Muscle of arm (tissue), 12 donors: ENCODE measurements around the gene CAMK4. TPM values are rescaled to one million over a fixed set of nuclear protein-coding genes. Genes with fewer than 3 reads are reported as not detected.
A peak's percentile ranks its signal among the peaks of the same experiment; 100 is the strongest.
"Not testable (repeated sequence)": the region's sequence is repeated elsewhere in the genome, so short reads cannot be mapped to it uniquely, and the experiment has no call there.

Experiments
- DNase-seq: peaks from one replicate; pipeline ENCODE4 v3.0.0-alpha.2; 2013
- polyA plus RNA-seq, 12 donors: library from polyadenylated mRNA; unstranded; fragments of 120-200 nt; gene quantifications; one replicate each; pipeline ENCODE4 v1.2.1, GENCODE V29; 2013; ENCODE audit not compliant: insufficient read length in 12 of 12

CAMK4 gene
- polyA plus RNA-seq, 12 donors, result 4.2 to 16.8 (median 5.5) TPM; not detected in 1

DNA sequence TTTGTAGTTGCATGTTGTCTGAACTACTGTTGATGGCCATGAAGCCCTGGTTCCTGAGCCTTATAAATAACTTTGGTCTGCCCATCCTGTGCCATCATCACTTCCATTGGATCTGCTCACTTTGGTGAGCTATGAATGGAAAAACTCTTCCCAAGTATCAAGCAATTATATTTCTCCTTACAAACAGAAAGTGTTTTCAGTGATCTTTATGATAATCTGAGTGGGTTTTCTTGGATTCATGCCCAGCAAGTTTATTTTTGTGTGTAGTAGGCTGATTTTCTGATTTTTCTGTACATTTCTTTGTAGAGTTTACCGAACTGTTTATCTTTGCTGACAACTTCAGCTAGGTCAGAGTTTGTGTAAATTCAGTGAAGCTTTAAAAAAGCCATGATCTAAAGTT, 31.0 kb downstream of the CAMK4 start:
- DNase-seq, result no peak

DNA sequence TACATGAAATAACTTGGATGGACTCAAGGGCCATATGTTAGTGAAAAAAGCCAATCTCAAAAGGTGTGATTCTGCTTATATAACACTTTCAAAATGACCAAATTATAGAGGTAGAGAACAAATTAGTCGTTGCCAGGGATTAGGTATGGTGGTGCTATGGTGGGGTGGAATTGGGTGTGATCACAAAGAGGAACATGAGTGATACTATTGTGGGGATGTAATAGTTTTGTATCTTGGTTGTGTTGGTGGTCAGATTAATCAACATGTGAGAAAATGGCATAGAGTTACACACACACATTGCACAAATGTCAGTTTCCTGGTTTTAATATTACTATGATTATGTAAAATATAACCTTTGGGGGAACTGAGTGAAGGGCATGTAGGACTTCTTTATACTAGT, 31.9 kb downstream of the CAMK4 start:
- no peak for DNase-seq

DNA sequence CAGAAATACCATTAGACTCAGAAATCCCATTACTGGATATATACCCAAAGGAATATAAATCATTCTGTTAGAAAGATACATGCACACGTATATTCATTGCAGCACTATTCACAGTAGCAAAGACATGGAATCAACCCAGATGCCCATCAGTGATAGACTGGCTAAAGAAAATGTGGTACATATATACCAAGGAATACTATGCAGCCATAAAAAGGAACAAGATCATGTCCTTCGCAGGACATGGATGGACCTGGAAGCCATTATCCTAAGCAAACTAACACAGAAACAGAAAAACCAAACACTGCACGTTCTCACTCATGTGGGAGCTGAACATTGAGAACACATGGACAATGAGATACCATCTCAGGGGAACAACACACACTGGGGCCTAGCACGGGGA, 33.4 kb downstream of the CAMK4 start:
- DNase-seq, result not testable (repeated sequence)

DNA sequence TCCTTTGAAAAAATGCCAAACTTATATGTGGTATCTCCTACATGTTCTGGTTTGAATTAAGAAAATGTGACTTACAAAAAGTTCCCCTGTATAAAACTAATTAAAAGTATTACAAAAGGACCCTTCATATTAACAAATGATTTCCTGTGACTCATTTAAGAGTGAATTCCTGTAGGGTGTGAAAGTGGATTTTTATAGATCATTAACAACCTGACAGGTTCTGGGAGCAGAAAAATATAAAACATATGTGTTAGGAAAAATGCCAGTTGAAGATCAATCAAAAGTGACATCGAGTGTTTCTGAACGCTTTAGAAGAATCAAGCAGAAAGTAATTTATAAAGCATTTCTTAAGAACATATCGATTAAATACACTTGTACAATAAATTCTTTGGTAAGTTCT, 35.5 kb downstream of the CAMK4 start:
- no peak for DNase-seq

- DNase-seq, result no peak
Observed at GRCh38 chr5:111261610-111262009, 37.4 kb downstream of the CAMK4 start.

- DNase-seq, result no peak
Observed at GRCh38 chr5:111262153-111262552, 38.0 kb downstream of the CAMK4 start.

- no peak for DNase-seq
Observed at GRCh38 chr5:111262815-111263214, 38.6 kb downstream of the CAMK4 start.

DNA sequence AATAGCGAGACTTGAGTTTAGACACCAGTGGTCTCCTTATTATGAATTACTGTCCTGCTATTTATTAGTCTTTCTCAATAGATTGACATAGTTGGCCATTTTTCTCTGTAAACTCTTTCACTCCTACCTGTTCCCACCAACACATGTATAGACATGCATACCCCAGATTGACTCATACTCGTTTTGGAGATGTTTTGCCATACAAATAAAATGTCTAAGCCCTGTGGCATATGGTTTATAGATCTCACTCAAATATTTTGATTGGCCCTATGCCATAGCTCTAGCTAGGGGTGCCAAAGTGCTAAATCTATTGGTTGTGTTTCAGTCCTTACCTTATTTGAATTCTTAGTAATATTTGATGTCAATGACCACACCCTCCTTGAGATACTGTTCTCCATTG, 42.3 kb downstream of the CAMK4 start:
- DNase-seq, result no peak

DNA sequence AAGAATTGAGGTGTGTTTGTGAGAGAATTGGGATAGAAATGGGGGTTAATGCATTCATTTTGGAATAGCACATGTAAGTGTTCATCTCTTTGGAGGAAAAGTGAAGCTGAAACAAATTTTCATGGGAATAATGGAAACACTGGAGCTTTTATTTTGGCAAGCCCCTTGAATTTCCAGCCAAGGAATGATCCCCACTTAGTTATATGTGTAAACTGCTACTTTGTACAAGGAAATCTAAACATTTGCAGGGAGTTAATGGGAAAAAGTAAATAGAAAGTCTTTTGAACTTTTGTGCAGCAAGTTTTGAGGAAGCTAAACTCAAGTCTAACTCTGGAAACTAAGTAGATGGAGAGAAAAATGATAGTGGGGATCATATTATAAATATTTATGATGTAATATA, 44.1 kb downstream of the CAMK4 start:
- DNase-seq, result no peak

- no peak for DNase-seq
Observed at GRCh38 chr5:111271885-111272284, 47.7 kb downstream of the CAMK4 start.

GRCh38 chr5:111277061-111277460, 52.9 kb downstream of the CAMK4 start:
- no peak for DNase-seq

DNA sequence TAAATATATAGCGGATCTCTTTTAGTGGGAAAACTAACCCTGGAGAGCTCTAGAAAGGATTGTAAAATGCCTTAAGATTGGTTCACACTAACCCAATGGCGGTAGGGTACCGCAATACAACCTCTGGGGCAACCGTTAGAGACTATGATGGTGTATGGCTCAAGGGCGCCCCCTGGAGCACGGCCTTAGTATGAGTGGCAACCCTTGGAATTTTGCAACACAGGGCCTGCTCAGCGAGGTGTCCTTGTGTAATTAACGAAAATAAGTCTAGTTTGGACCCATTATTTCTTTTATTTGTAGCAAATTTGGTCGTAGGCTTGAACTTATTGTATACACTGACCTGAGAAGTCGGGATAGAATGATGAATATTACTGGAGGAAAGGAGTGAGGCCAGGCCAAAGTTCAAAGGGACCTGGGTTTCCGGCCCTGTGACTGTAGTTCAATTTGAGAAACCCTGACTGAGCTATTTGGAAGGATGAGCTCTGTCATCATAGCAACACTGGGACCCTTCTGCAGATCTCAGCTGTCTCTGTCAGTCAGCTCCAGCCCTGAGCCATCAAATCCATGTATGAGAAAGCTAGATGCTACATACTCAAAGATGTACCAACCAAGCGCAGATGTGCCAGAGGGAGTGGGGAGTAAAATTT, 54.8 kb downstream of the CAMK4 start:
- DNase-seq, result no peak

DNA sequence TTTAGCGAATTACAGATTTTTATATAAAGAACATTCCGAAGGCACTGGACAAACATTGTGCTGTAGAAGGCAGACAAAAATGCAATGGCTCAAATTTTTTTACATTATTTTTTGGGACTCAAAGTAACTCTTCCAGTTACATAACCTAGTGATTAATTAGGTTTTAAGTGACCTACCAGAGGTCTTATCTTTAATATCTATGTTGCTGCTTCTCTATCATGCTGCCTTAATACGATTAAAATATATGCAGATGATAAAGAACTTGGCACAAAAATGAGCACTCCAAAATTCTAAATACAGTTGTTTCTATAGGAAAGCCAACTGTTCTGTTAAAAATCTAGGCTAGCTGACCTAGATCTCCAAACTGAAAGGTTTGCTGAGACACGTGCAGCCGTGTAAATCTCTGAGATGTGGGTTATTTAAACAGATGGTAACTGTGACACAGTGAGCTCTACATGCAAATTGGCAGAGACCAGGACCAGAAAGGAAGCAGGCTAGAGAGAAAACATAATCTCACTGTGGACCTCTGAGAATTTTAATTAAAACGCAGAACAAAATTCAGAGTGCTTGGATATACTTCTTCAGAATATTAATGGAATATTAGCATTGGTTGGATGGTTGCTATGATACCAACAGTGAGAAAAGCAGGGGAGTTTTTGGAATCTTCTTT, 56.2 kb downstream of the CAMK4 start:
- DNase-seq, result peak; percentile 31

DNA sequence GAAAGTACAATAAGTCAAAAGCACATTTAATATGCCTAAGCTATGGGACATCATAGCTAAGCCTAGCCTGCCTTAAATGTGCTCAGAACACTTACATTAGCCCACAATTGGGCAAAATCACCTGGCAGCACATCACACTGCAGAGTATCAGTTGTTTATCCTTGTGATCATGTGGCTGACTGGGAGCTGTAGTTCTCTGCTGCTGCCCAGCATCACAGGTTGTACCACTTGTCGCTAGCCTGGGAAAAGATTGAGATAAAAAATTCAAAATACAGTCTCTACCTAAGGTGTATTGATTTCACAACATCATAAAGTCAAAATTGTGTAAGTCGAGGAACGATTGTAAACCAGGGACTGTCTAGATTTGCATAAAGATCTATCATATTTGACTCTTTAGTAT, 58.6 kb downstream of the CAMK4 start:
- DNase-seq, result no peak

DNA sequence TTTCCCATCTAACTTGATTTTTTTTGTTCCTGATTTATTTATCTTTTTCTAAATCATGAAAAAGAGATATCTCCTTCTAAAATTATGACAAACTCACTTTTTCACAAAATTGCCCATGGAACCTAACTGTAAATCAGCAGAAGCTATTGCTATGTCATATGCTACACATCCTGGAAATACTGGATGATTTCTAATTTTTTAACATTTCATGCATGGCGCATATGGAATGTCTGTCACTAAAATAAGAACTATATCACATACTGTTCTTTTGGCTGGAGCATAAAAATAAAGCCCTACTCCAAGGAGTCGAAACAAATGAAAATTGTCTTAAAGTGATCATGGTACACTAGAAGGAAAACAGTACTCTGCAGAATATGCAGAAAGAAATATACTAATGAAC, 60.6 kb downstream of the CAMK4 start:
- DNase-seq, result no peak

GRCh38 chr5:111294551-111294950, 70.4 kb downstream of the CAMK4 start:
- DNase-seq, result no peak

- no peak for DNase-seq
Observed at GRCh38 chr5:111295649-111296048, 71.5 kb downstream of the CAMK4 start.

GRCh38 chr5:111296570-111296969, 72.4 kb downstream of the CAMK4 start:
- DNase-seq, result no peak

GRCh38 chr5:111299067-111299481, 74.9 kb downstream of the CAMK4 start:
- no peak for DNase-seq

- DNase-seq, result no peak
Observed at GRCh38 chr5:111299831-111300432, 75.7 kb downstream of the CAMK4 start.

DNA sequence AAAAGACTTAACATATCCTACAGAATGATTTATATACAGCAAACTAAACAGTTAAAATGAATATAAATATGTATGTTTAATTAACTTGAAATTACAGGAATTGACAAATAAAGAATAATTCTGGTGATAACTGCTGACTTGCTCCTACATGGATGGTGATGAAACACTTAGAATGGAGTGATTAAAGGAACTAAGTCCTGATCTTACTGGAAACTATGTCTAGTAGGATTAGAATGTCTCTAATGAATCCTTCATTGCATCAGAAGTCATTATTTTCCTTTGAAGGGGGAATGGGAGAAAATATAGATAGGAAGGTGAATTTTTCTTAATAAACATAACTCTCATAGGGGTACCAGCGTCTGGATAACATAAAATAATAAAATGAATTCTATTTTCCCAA, 77.1 kb downstream of the CAMK4 start:
- DNase-seq, result no peak

DNA sequence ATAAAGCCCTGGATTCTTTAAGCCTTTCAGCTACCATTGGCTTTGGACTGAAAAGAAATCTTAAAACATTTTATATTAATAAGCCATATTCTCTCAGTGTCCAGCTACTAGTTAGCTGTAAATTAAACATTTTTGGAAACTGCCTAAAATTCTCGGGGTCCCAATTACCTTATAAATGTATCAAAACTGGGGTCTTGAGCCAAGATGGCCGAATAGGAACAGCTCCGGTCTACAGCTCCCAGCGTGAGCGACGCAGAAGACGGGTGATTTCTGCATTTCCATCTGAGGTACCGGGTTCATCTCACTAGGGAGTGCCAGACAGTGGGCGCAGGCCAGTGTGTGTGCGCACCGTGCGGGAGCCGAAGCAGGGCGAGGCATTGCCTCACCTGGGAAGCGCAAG, 77.9 kb downstream of the CAMK4 start:
- not testable (repeated sequence) for DNase-seq

DNA sequence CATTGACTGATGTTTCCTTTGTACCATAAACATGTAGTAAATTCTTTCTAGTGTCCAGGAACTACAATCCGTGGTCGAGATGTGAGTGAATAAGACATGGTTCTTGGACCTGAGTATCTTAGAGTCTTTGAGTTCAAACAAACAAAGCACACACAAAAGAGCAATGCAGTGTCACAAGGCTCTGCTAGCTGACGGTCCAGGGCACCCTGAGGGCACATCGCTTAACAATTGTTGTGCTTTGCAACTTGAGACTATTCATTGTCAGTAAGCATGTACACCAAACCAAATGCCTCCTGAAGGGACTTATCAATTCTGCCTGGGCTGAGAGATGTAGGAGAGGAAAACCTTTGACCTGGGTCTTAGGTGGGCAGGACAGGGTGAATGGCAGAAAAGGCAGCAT, 84.8 kb downstream of the CAMK4 start:
- DNase-seq, result no peak

DNA sequence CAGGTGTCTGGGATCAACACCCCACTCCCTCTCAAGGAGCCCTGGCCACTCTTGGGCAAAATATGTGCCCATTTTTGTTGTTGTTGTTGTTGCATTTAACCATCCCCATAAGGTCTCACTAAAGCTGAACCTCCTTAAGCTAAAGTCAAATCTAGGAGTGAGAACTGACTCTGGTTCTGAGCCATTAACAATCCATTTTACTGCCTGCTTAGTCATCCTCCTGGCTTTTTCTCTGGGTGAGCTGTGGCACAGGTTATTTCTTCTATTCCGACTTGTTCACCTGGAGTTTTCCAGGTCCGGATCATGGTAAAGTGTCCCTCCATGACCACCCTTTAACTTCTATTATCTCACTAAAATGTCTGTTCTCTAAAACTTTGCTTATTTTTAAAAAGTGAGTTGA, 85.2 kb downstream of the CAMK4 start:
- no peak for DNase-seq
